Measurements from ENCODE around the gene CAV2.

The CAV2 gene

DNA sequence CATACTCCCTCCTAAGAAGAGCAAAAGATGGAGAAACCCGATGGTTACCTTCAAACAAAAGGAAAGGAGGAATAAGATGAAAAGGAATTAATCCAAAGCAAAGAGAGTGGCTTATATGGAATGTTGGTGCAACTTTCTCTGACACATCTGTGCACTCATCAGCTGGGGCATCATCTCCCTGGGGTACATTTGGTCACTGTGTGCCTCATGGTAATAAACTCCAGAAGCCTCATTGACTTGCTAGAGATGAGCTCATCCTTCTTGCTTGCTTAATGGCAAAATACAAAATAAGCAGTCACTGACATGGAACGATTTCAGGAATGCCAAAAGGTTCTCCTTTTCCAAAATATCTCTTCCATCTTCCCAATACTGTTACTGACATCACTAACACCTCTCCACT lies 47.8 kb downstream of the CAV2 start:
- peak; percentile 52 for DNase-seq (ENCODE audit: low read depth)

DNA sequence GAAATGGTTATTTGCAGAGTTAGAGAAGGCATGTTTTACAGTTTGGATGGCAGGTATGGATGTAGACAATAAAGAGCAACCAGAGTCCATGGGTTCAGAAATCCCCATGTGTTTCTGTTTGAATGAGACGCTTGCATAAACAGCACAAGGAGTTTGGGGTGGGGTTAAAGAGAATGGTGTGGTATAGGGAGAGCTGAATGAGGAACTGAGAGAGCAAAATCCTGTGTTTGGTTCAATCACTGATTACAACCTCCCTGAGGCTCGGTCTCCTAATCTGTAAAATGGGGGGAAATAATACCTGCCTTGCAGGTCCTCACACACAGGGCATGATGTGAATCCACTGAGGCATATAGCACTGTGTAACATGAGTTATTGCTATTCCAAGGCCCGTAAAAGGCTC lies 49.0 kb downstream of the CAV2 start:
- no peak for DNase-seq (ENCODE audit: low read depth)

DNA sequence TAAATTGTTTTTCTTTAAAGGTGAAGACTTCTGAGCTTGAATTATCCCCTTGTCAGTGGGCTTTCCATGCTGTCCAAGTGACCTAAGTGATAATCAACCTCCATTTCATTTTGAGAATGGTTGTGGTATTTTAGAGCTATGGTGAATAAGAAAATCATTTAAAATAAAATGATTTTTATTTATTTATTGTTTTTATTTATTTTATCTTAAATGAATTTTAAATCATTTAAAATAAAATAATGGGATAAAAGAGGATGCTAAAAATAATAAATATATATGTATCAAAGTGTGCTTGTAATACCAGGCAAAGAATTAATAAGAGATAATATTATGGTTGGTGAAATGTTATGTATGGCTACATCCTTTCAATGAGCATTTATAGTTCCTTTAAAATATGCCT lies 49.8 kb downstream of the CAV2 start:
- DNase-seq (ENCODE audit: low read depth) = no peak

- no peak for DNase-seq (ENCODE audit: low read depth)
Observed at GRCh38 chr7:116551692-116552091, 52.2 kb downstream of the CAV2 start.

GRCh38 chr7:116552602-116553001 lies 53.1 kb downstream of the CAV2 start:
- peak; percentile 66 for DNase-seq (ENCODE audit: low read depth)

GRCh38 chr7:116553168-116553964 lies 53.8 kb downstream of the CAV2 start:
- DNase-seq (ENCODE audit: low read depth) = no peak

DNA sequence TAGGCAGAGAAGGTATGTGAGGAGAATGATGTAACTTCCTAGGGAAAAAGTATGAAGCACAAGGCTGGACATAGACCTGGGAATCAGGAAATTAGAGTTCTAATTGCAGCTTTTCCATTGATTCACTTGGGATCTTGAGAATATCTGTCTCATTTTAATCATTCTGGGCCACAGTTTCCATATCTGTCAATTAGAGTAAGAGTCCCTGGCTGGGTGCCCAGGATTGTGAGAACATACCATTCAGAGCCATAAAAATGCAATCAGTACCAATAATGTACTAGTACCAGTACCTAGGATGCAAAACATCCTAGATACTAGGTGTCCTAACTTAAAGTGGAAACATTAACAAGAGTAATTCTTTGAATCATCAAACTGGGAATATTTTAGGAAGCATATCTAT lies 54.9 kb downstream of the CAV2 start:
- peak; percentile 60 for DNase-seq (ENCODE audit: low read depth)

DNA sequence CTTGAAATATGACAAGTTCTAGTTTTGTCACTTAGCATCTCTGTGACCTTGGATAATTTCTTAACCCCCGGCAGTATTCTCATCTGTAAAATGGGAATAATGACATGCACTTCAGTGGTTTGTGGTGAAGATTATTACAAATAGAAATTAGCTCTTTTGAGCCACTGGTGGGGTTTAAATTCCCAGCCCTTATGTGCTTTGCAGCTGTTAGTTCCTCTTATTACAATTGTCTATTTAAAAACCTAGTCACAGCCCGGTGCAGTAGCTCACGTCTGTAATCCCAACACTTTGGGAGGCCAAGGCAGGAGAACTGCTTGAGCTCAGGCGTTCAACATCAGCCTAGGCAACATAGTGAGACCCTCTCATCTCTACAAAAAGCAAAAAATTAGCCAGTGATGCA lies 55.4 kb downstream of the CAV2 start:
- DNase-seq (ENCODE audit: low read depth) = no peak

- DNase-seq (ENCODE audit: low read depth) = no peak
Observed at GRCh38 chr7:116557066-116557585, 57.6 kb downstream of the CAV2 start.

DNA sequence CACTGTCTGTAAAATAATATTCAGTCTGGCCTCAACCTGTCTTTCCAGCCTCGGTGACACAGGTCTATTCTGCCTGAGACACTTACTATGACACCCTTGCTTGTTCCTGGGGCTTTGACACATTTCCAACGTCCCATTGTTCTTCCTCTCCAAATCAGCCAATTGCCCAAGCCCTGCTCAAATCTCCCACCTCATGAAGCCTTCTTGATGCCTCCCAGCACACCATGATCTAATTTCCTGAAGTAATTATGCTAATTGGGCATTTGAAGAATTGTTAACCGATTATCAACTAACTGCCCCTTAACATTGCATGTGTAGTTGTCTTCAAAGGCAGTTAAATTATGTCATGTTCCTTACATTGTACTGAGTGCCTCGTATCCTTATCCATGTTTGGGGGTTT lies 58.4 kb downstream of the CAV2 start:
- DNase-seq (ENCODE audit: low read depth) = no peak

Data from iris pigment epithelial cell (primary cell).